Peyer's patch (tissue), 4 donors: ENCODE data around the gene PRR16.

Experiments
- CTCF ChIP-seq, 6 experiments: fragments of 450-650 bp in 4 of 6; fragments of 200-600 bp in 2 of 6; sonication (generic) in 1 of 6; IDR thresholded peaks; one replicate each; pipeline ENCODE4 v1.5.1; 2017 to 2019; ENCODE audit warnings: antibody characterized with exemption in 6 of 6, mild to moderate bottlenecking in 3 of 6, moderate library complexity in 1 of 6
- POLR2A ChIP-seq, 2 donors: fragments of 450-650 bp; IDR thresholded peaks; one replicate each; pipeline ENCODE4 v1.5.1; 2017; ENCODE audit warnings: antibody characterized with exemption in 2 of 2, mild to moderate bottlenecking in 2 of 2, moderate library complexity in 2 of 2

- TF ChIP-seq CTCF (IDR thresholded peaks at IDR 0.05) (no peak), POLR2A (IDR thresholded peaks at IDR 0.05) (no peak)
These were observed 88.5 kb downstream of the PRR16 start for GRCh38 chr5:120552638-120553037.
